GM13977 (cell line): ENCODE measurements around the gene FOXP4.

Experiments used
- DNase-seq: peaks from one replicate; pipeline ENCODE4 v3.0.0; 2012; ENCODE audit warnings: low spot score
- CTCF ChIP-seq: IDR thresholded peaks from 2 replicates; pipeline ENCODE4 v1.5.1; 2012; ENCODE audit warnings: mild to moderate bottlenecking, control low read depth; ENCODE audit not compliant: insufficient read depth; ENCODE audit errors: extremely low read depth, missing control alignments
- in situ Hi-C: fragments of 300-500 bp; cut with MboI; formaldehyde crosslinking; loops from one replicate; pipeline ENCODE4 v1.12.0; 2022; ENCODE audit warnings: low sequenced_read_pairs, low pct_unique_long_range_greater_than_20kb, mixed read lengths, inconsistent platforms; ENCODE audit not compliant: unreplicated experiment

Gene FOXP4

GRCh38 chr6:41642090-41642959 lies 96.1 kb downstream of the FOXP4 start:
- in situ Hi-C loops: no loop called here
- no peak for DNase-seq
- TF ChIP-seq CTCF: no peak

- no peak for TF ChIP-seq CTCF
- in situ Hi-C loops: no loop called here
- no peak for DNase-seq
Measured at GRCh38 chr6:41642960-41643898, 97.0 kb downstream of the FOXP4 start.

GRCh38 chr6:41643899-41644269 lies 97.7 kb downstream of the FOXP4 start:
- TF ChIP-seq CTCF: no peak
- in situ Hi-C loops: no loop called here

DNA sequence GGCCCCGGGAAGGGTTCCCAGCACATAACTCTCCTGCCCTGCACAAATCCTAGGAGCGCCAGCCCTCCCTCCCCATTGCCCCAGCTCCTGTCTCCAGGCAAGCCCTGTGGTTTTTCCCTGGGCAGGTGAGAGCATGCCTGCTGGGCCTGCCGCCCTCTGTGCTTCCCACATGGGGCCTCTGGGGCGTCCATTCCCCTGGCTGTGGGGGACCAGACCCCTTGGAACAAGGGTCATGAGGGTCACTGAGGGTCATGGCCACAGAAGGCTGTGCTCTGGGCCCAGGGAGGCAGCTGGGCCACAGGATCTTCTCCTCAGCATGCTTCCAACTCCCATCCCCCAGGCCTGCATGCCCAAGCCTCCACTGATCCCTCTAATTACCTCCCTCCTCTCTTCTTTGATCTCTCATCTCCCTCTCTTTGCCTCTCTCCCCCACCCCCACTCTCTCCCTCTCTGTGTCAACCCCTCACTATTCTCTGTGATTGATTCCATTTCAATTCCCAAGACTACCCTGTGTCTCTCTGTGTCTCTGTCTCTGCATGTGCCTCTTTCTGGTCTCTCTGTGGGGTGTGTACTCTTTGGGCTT lies 98.2 kb downstream of the FOXP4 start:
- no peak for DNase-seq
- no peak for TF ChIP-seq CTCF
- in situ Hi-C loops: no loop called here

More at GRCh38 chr6:41643899-41644269, 97.7 kb downstream of the FOXP4 start:
- DNase-seq: no peak

DNA sequence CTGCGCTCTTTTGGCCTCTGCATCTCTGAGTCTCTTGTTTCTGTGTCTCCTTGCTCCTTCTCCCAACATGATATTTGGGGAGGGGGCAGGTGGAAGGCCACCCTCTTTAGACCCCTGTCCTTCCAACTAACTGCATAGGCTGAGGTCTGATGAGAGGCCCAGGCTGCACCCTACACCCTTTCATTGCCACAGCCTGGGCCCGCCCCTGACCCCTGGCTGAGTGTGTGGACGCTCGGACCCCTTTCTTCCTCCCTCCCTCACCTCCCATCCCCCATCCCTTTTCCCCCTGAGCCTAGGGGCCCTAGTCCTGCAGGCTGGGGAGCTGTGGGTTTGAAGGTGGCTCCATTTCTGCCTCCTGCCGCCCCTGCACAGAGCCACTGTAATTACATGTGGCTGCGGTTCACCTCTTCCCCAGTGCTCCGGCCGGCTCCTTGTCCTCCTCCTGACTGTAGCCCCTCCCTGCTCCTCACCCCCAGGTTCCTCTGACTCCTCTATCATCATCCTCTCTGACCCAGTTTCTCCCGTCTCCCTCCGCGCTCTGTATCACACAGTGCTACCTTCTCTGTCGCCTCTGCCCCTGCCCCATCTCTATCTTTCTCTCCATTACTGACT lies 98.9 kb downstream of the FOXP4 start:
- no peak for DNase-seq
- in situ Hi-C loops: no loop called here
- TF ChIP-seq CTCF: no peak
